PC-3 (cell line): ENCODE results near the gene FHAD1. TPM values are rescaled to one million over a fixed set of nuclear protein-coding genes. Genes with fewer than 3 reads are reported as not detected.
A peak's percentile ranks its signal among the peaks of the same experiment; 100 is the strongest.

ENCODE experiments used
- ATAC-seq: fragments of 200-7000 bp; cut with Tn5 transposase; 2 replicates; pipeline ENCODE4 v1.9.1; 2020; ENCODE audit warnings: mild to moderate bottlenecking, moderate library complexity
- BruUV-seq: library from RNA; stranded (reverse); fragments of 400-500 nt; replicated peaks from 2 replicates; lab custom pipeline; 2021; lab: Mats Ljungman, UMichigan
- CTCF ChIA-PET: fragments of 300-600 bp; sonication (Branson Sonifier 250); formaldehyde crosslinking; loops from one replicate; lab custom pipeline; 2022; ENCODE audit warnings: antibody characterized with exemption; lab: Charles Lee
- POLR2A ChIA-PET: fragments of 300-600 bp; sonication (Branson Sonifier 250); formaldehyde crosslinking; loops from one replicate; lab custom pipeline; 2022; ENCODE audit warnings: antibody characterized with exemption; ENCODE audit not compliant: unreplicated experiment; lab: Charles Lee
- DNase-seq: peaks from one replicate; pipeline ENCODE4 v3.0.0-alpha.2; 2015
- H2AFZ ChIP-seq: fragments of 300-600 bp; sonication (generic); 2 replicates; pipeline ENCODE4 v1.6.0; 2016; ENCODE audit warnings: antibody characterized with exemption, low read length
- H3F3A ChIP-seq: fragments of 300-600 bp; sonication (generic); one replicate; pipeline ENCODE4 v1.6.0; 2017; ENCODE audit warnings: antibody characterized with exemption, low read length, control low read depth, mild to moderate bottlenecking; ENCODE audit not compliant: unreplicated experiment
- H3K27ac ChIP-seq: fragments of 300-600 bp; sonication (generic); 2 replicates; pipeline ENCODE4 v1.5.1; 2016; ENCODE audit warnings: mild to moderate bottlenecking, low read length
- H3K27me3 ChIP-seq: fragments of 300-600 bp; sonication (generic); 2 replicates; pipeline ENCODE4 v1.6.1; 2016; ENCODE audit warnings: low read length, mixed read lengths
- H3K36me3 ChIP-seq: fragments of 300-600 bp; sonication (generic); 2 replicates; pipeline ENCODE4 v1.6.1; 2016; ENCODE audit warnings: low read depth, mixed run types, low read length, mixed read lengths
- H3K4me1 ChIP-seq: fragments of 300-600 bp; sonication (generic); 2 replicates; pipeline ENCODE4 v1.5.1; 2016; ENCODE audit warnings: low read length; ENCODE audit not compliant: insufficient read depth
- H3K4me2 ChIP-seq: fragments of 300-600 bp; sonication (generic); 2 replicates; pipeline ENCODE4 v1.6.0; 2016; ENCODE audit warnings: low read length
- H3K4me3 ChIP-seq: fragments of 300-600 bp; sonication (generic); 2 replicates; pipeline ENCODE4 v1.5.1; 2016; ENCODE audit warnings: mild to moderate bottlenecking, low read length, mixed read lengths
- H3K79me2 ChIP-seq: fragments of 300-600 bp; sonication (generic); 2 replicates; pipeline ENCODE4 v1.6.1; 2017; ENCODE audit warnings: low read length, mixed read lengths
- H3K9ac ChIP-seq: fragments of 300-600 bp; sonication (generic); 2 replicates; pipeline ENCODE4 v1.6.0; 2016; ENCODE audit warnings: mild to moderate bottlenecking, low read length
- H3K9me2 ChIP-seq: fragments of 300-600 bp; sonication (generic); replicated peaks from 2 replicates; pipeline ENCODE4 v1.6.1; 2016; ENCODE audit warnings: mixed run types, low read length, mixed read lengths
- H3K9me3 ChIP-seq: fragments of 300-600 bp; sonication (generic); 2 replicates; pipeline ENCODE4 v1.6.1; 2016; ENCODE audit warnings: low read length, mixed read lengths
- H4K20me1 ChIP-seq: fragments of 300-600 bp; sonication (generic); 2 replicates; pipeline ENCODE4 v1.6.1; 2016; ENCODE audit warnings: low read length, mixed read lengths
- CTCF ChIP-seq: fragments of 300-600 bp; sonication (generic); conservative IDR thresholded peaks from 2 replicates; pipeline ENCODE4 v1.5.1; 2017; ENCODE audit warnings: antibody characterized with exemption, low read depth, mild to moderate bottlenecking, low read length
- EZH2 ChIP-seq: fragments of 300-600 bp; sonication (generic); IDR thresholded peaks from one replicate; pipeline ENCODE4 v1.6.1; 2017; ENCODE audit warnings: antibody characterized with exemption, mild to moderate bottlenecking, low read length; ENCODE audit not compliant: unreplicated experiment
- EZH2phosphoT487 ChIP-seq: fragments of 300-600 bp; sonication (generic); IDR thresholded peaks from 2 replicates; pipeline ENCODE4 v1.6.1; 2018; ENCODE audit warnings: mild to moderate bottlenecking, antibody characterized with exemption, low read length, borderline replicate concordance
- intact Hi-C: fragments of 100-400 bp; cut with micrococcal nuclease; formaldehyde crosslinking; loops from 2 replicates; pipeline ENCODE4 v1.9.0; 2023
- total RNA-seq: library from RNA; depleted of rRNA; stranded (reverse); fragments of >200 nt; gene quantifications from 2 replicates; pipeline ENCODE4 v1.2.3, GENCODE V29; 2014

FHAD1 gene
- total RNA-seq, 1 experiment from 2014 or later = 0.95 TPM

GRCh38 chr1:15311122-15311822 lies 64.2 kb downstream of the FHAD1 start:
- CTCF ChIA-PET = no interaction called here

GRCh38 chr1:15311880-15312279 lies 64.9 kb downstream of the FHAD1 start:
- intact Hi-C loops = no loop called here
- no peaks in the 10 kb centered on the region for H3F3A ChIP-seq
- no peaks in the 10 kb centered on the region for H4K20me1 ChIP-seq
- no peak overlapping the region for H3K9ac ChIP-seq
- DNase-seq = peak; percentile 19
- no peaks in the 10 kb centered on the region for H3K36me3 ChIP-seq
- no peak overlapping the region for H3K27ac ChIP-seq
- TF ChIP-seq EZH2 (no peak), CTCF (no peak), EZH2phosphoT487 (no peak)
- H3K79me2 ChIP-seq = no peaks in the 10 kb centered on the region
- peak; percentile 20; the same call in 1 of the 2 replicates for ATAC-seq
- POLR2A ChIA-PET = no interaction called here
- H3K4me2 ChIP-seq = no peak overlapping the region
- H3K9me3 ChIP-seq = no peaks in the 10 kb centered on the region
- H3K4me3 ChIP-seq = no peak overlapping the region
- no peaks in the 10 kb centered on the region for H3K27me3 ChIP-seq
- H3K4me1 ChIP-seq = no peaks in the 10 kb centered on the region
- H3K9me2 ChIP-seq = no peaks in the 10 kb centered on the region
- no peak overlapping the region for H2AFZ ChIP-seq
- no TSS peak for BruUV-seq
- CTCF ChIA-PET = no interaction called here

More at GRCh38 chr1:15311122-15311822, 64.2 kb downstream of the FHAD1 start:
- H3K4me3 ChIP-seq = no peak overlapping the region
- TF ChIP-seq CTCF = no peak
- no peak for TF ChIP-seq EZH2phosphoT487
- TF ChIP-seq EZH2 = no peak
- no peaks in the 10 kb centered on the region for H3K79me2 ChIP-seq
- no peaks in the 10 kb centered on the region for H3K9me2 ChIP-seq
- POLR2A ChIA-PET = no interaction called here
- no peak for ATAC-seq
- H3K27ac ChIP-seq = no peak overlapping the region
- no TSS peak for BruUV-seq
- H2AFZ ChIP-seq = no peak overlapping the region
- no peaks in the 10 kb centered on the region for H4K20me1 ChIP-seq
- H3K4me1 ChIP-seq = no peaks in the 10 kb centered on the region
- H3F3A ChIP-seq = no peaks in the 10 kb centered on the region
- H3K36me3 ChIP-seq = no peaks in the 10 kb centered on the region
- H3K9ac ChIP-seq = no peak overlapping the region
- H3K9me3 ChIP-seq = no peaks in the 10 kb centered on the region
- DNase-seq = no peak
- H3K4me2 ChIP-seq = no peak overlapping the region
- intact Hi-C loops = no loop called here
- H3K27me3 ChIP-seq = no peaks in the 10 kb centered on the region

- Histone ChIP-seq H3K4me2 (no peak overlapping the region), H4K20me1 (no peaks in the 10 kb centered on the region), H2AFZ (no peak overlapping the region), H3K27me3 (no peaks in the 10 kb centered on the region), H3K9ac (no peak overlapping the region), H3K9me2 (no peaks in the 10 kb centered on the region), H3K79me2 (no peaks in the 10 kb centered on the region), H3K36me3 (no peaks in the 10 kb centered on the region), H3F3A (no peaks in the 10 kb centered on the region), H3K27ac (no peak overlapping the region), H3K9me3 (no peaks in the 10 kb centered on the region), H3K4me3 (no peak overlapping the region), H3K4me1 (no peaks in the 10 kb centered on the region)
- POLR2A ChIA-PET = no interaction called here
- ATAC-seq (no peak), DNase-seq (no peak)
- CTCF ChIA-PET = interaction anchor here (0.7 kb wide), 1 partner anchor 11 kb away, joined by 3 read pairs; no protein-coding TSS in a partner anchor
- intact Hi-C loops = no loop called here
- BruUV-seq = no TSS peak
- no peak for TF ChIP-seq CTCF
- no peak for TF ChIP-seq EZH2phosphoT487
- TF ChIP-seq EZH2 = no peak
Observed at GRCh38 chr1:15312626-15313411, 65.8 kb downstream of the FHAD1 start.
